Activated B cell treated with CpG ODN at 0.5 μM for 24 hours (primary cell): ENCODE data around the gene ANP32E. TPM values are rescaled to one million over a fixed set of nuclear protein-coding genes. Genes with fewer than 3 reads are reported as not detected.

Source experiments
- ATAC-seq: fragments of 200-7000 bp; cut with Tn5 transposase; one replicate; pipeline ENCODE4 v1.10.0; 2021; ENCODE audit warnings: low read depth, mild to moderate bottlenecking, moderate library complexity
- CTCF ChIA-PET: fragments of 350-600 bp; sonication (Branson Sonifier 250); formaldehyde crosslinking; loops from one replicate; lab custom pipeline; 2021; ENCODE audit warnings: antibody characterized with exemption; lab: Charles Lee
- POLR2A ChIA-PET: fragments of 350-600 bp; sonication (Branson Sonifier 250); formaldehyde crosslinking; loops from one replicate; lab custom pipeline; 2021; ENCODE audit warnings: antibody characterized with exemption; lab: Charles Lee
- DNase-seq: peaks from one replicate; pipeline ENCODE4 v3.0.0; 2022
- H3K27ac Mint-ChIP-seq: one replicate; pipeline ENCODE4 v1.8.0; 2020; ENCODE audit warnings: mixed read lengths
- H3K27me3 Mint-ChIP-seq: one replicate; pipeline ENCODE4 v1.8.0; 2021; ENCODE audit warnings: mixed read lengths
- H3K36me3 Mint-ChIP-seq: one replicate; pipeline ENCODE4 v1.8.0; 2021; ENCODE audit warnings: low read depth, mixed read lengths
- H3K4me1 Mint-ChIP-seq: one replicate; pipeline ENCODE4 v1.8.0; 2021; ENCODE audit warnings: mixed read lengths
- H3K4me3 Mint-ChIP-seq: one replicate; pipeline ENCODE4 v1.8.0; 2020; ENCODE audit warnings: mild to moderate bottlenecking, mixed read lengths
- H3K9me3 Mint-ChIP-seq: one replicate; pipeline ENCODE4 v1.8.0; 2020; ENCODE audit warnings: mixed read lengths
- intact Hi-C: fragments of 100-400 bp; cut with micrococcal nuclease; formaldehyde crosslinking; loops from one replicate; pipeline ENCODE4 v1.15.1; 2024
- total RNA-seq: library from RNA; stranded (reverse); gene quantifications from 2 replicates; pipeline ENCODE4 v1.2.3, GENCODE V29; 2022
- TF ChIP-seq, protein P1 (sequence below): fragments of 200-600 bp; IDR thresholded peaks from one replicate; pipeline ENCODE4 v1.8.0; 2022; ENCODE audit warnings: antibody characterized with exemption, mild to moderate bottlenecking

The ANP32E gene
- total RNA-seq, 1 donor from 2014 or later = 70.5 TPM

GRCh38 chr1:150259217-150259616 is 23.3 kb upstream of the ANP32E start:
- intact Hi-C loops = loop anchor here (5.0 kb wide), 1 partner anchor 258 kb away; the partner anchor contains the start of gene FALEC
- Mint-ChIP-seq H3K27me3 (peaks cover 33% of the 10 kb centered on the region), H3K27ac (no peak overlapping the region), H3K4me1 (peaks cover 17% of the 10 kb centered on the region), H3K36me3 (no peaks in the 10 kb centered on the region), H3K4me3 (no peak overlapping the region), H3K9me3 (no peaks in the 10 kb centered on the region)
- TF ChIP-seq, protein P1, sequence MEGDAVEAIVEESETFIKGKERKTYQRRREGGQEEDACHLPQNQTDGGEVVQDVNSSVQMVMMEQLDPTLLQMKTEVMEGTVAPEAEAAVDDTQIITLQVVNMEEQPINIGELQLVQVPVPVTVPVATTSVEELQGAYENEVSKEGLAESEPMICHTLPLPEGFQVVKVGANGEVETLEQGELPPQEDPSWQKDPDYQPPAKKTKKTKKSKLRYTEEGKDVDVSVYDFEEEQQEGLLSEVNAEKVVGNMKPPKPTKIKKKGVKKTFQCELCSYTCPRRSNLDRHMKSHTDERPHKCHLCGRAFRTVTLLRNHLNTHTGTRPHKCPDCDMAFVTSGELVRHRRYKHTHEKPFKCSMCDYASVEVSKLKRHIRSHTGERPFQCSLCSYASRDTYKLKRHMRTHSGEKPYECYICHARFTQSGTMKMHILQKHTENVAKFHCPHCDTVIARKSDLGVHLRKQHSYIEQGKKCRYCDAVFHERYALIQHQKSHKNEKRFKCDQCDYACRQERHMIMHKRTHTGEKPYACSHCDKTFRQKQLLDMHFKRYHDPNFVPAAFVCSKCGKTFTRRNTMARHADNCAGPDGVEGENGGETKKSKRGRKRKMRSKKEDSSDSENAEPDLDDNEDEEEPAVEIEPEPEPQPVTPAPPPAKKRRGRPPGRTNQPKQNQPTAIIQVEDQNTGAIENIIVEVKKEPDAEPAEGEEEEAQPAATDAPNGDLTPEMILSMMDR = no peak
- ATAC-seq (no peak), DNase-seq (no peak)
- ChIA-PET CTCF (interaction anchor here (0.6 kb wide), 1 partner anchor 43 kb away, joined by 3 read pairs; no protein-coding TSS in a partner anchor), POLR2A (no interaction called here)

- no peak for DNase-seq
- Mint-ChIP-seq H3K4me1 (peaks cover 17% of the 10 kb centered on the region), H3K27me3 (peaks cover 33% of the 10 kb centered on the region), H3K27ac (no peak within 1 kb of the TSS), H3K4me3 (no peak within 1 kb of the TSS), H3K36me3 (no peaks in the 10 kb centered on the region), H3K9me3 (no peaks in the 10 kb centered on the region)
- ATAC-seq = no peak
- POLR2A ChIA-PET = interaction anchor here (0.5 to 3.0 kb wide), 2 partner anchors 11 to 104 kb away, joined by 3 to 15 read pairs; partner anchors contain the start of gene APH1A
- TF ChIP-seq, protein P1 = no peak
- CTCF ChIA-PET = interaction anchor here (0.8 to 2.1 kb wide), 4 partner anchors 12 to 171 kb away, joined by 3 to 14 read pairs (median 5); partner anchors contain the start of genes APH1A and PRPF3
- intact Hi-C loops = loop anchor here (5.0 kb wide), 1 partner anchor 259 kb away; the partner anchor contains the start of gene FALEC
Measured at GRCh38 chr1:150257624-150258585, 22.0 kb upstream of the ANP32E start, which contains the start of gene CA14. Gene CA14 (plus strand): TSS chr1:150257774. CDS start chr1:150258129, 355 bp downstream.

GRCh38 chr1:150256554-150257341 is 20.8 kb upstream of the ANP32E start:
- POLR2A ChIA-PET = interaction anchor here (0.9 to 3.0 kb wide), 3 partner anchors 13 to 107 kb away, joined by 7 to 15 read pairs (median 8); partner anchors contain the start of genes APH1A and RPRD2
- ATAC-seq (no peak), DNase-seq (no peak)
- TF ChIP-seq, protein P1 = no peak
- Mint-ChIP-seq H3K4me1 (peaks cover 13% of the 10 kb centered on the region), H3K27me3 (peaks cover 33% of the 10 kb centered on the region), H3K36me3 (no peaks in the 10 kb centered on the region), H3K4me3 (no peak overlapping the region), H3K9me3 (no peaks in the 10 kb centered on the region), H3K27ac (no peak overlapping the region)
- intact Hi-C loops = loop anchor here (1.0 to 5.0 kb wide), 3 partner anchors 25 to 261 kb away; partner anchors contain the start of genes FALEC and MRPS21
- CTCF ChIA-PET = interaction anchor here (0.6 to 3.0 kb wide), 15 partner anchors 13 to 739 kb away, joined by 3 to 34 read pairs (median 4); partner anchors contain the start of genes APH1A, ENSA and PRPF3

DNA sequence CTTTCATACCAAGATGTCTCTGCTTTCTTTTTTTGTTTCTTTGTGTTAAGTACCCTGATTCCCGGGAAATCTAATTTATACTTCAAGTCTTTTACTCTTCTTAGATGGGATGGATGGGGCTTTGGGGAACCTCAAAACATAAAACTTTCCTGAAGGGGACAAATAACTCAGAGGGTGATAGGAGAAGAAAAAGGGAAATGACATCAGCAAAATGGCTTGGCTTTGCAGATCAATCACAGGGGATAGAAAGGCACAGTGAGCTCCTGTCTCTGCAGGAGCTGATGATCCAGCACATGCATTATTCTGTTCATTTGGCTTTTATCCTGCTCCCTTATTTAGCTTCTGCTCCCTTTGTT is 20.3 kb upstream of the ANP32E start:
- no peaks in the 10 kb centered on the region for H3K36me3 Mint-ChIP-seq

More for the DNA sequence above, 20.3 kb upstream of the ANP32E start:
- POLR2A ChIA-PET = interaction anchor here (0.9 to 3.0 kb wide), 3 partner anchors 13 to 107 kb away, joined by 7 to 15 read pairs (median 8); partner anchors contain the start of genes APH1A and RPRD2
- ATAC-seq (no peak), DNase-seq (no peak)
- intact Hi-C loops = loop anchor here (1.0 to 5.0 kb wide), 3 partner anchors 25 to 261 kb away; partner anchors contain the start of genes FALEC and MRPS21
- Mint-ChIP-seq H3K27me3 (peaks cover 33% of the 10 kb centered on the region), H3K9me3 (no peaks in the 10 kb centered on the region), H3K27ac (no peak overlapping the region), H3K4me1 (peaks cover 13% of the 10 kb centered on the region), H3K4me3 (peak overlapping the region; percentile 77)
- TF ChIP-seq, protein P1 = no peak
- CTCF ChIA-PET = interaction anchor here (0.6 to 3.0 kb wide), 14 partner anchors 13 to 740 kb away, joined by 3 to 34 read pairs (median 4); partner anchors contain the start of genes APH1A, ENSA and PRPF3
